Neutrophil (primary cell): Measurements from ENCODE around the gene SLITRK4.

ENCODE experiments used
- H3K27ac ChIP-seq: fragments of 200-600 bp; sonication (generic); 2 replicates; pipeline ENCODE4 v1.5.1; 2016; ENCODE audit warnings: mild to moderate bottlenecking, moderate library complexity
- H3K27me3 ChIP-seq: fragments of 200-600 bp; sonication (generic); 2 replicates; pipeline ENCODE4 v1.6.0; 2016; ENCODE audit warnings: mild to moderate bottlenecking
- H3K36me3 ChIP-seq: fragments of 200-600 bp; sonication (generic); 2 replicates; pipeline ENCODE4 v1.5.1; 2017
- H3K4me1 ChIP-seq, 2 experiments: fragments of 200-600 bp in 1 of 2; sonication (generic) in 1 of 2; 1 replicate in 1 of 2; 2 replicates in 1 of 2; pipeline versions ENCODE4 v1.5.1 to v1.6.1; 2013 to 2016; ENCODE audit warnings: low read depth in 1 of 2, low read length in 1 of 2, mild to moderate bottlenecking in 1 of 2, moderate library complexity in 1 of 2; ENCODE audit not compliant: control insufficient read depth in 1 of 2, insufficient read depth in 1 of 2
- H3K4me3 ChIP-seq, 2 experiments: fragments of 200-600 bp in 1 of 2; sonication (generic) in 1 of 2; 1 replicate in 1 of 2; 2 replicates in 1 of 2; pipeline ENCODE4 v1.5.1; 2013 to 2016; ENCODE audit warnings: low read depth in 1 of 2, low read length in 1 of 2, mild to moderate bottlenecking in 1 of 2, moderate library complexity in 1 of 2
- H3K9me3 ChIP-seq: fragments of 200-600 bp; sonication (generic); 2 replicates; pipeline ENCODE4 v1.5.1; 2016
- TF ChIP-seq, protein P1 (sequence below): fragments of 200-600 bp; sonication (generic); IDR thresholded peaks from 2 replicates; pipeline ENCODE4 v1.5.1; 2016; ENCODE audit warnings: antibody characterized with exemption

SLITRK4 gene, protein sequence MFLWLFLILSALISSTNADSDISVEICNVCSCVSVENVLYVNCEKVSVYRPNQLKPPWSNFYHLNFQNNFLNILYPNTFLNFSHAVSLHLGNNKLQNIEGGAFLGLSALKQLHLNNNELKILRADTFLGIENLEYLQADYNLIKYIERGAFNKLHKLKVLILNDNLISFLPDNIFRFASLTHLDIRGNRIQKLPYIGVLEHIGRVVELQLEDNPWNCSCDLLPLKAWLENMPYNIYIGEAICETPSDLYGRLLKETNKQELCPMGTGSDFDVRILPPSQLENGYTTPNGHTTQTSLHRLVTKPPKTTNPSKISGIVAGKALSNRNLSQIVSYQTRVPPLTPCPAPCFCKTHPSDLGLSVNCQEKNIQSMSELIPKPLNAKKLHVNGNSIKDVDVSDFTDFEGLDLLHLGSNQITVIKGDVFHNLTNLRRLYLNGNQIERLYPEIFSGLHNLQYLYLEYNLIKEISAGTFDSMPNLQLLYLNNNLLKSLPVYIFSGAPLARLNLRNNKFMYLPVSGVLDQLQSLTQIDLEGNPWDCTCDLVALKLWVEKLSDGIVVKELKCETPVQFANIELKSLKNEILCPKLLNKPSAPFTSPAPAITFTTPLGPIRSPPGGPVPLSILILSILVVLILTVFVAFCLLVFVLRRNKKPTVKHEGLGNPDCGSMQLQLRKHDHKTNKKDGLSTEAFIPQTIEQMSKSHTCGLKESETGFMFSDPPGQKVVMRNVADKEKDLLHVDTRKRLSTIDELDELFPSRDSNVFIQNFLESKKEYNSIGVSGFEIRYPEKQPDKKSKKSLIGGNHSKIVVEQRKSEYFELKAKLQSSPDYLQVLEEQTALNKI

DNA sequence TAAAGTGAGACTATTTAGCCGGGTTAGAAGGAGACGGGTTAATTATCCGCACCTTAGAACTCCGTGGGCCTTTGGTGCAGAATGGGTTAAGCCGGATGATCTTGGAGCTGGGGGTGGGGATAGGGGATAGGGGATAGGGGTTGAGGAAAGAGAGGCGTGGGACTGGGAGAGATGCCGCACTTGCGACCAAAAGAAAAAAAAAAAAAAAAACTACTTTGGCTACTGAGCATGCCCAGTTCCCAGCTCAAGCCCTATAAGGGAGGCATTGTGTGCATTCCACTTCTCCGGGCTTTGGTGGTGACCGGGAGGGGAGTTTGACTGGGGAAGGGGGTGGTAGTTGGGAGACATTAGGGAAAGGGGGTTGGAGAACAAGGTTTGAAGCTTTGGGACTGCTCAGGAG is at the start of gene SLITRK4:
TSS of gene SLITRK4 (minus strand) at position 187 of the 400 bp plus-strand sequence. CDS start 4,993 bp downstream, outside the sequence.
- TF ChIP-seq, protein P1, sequence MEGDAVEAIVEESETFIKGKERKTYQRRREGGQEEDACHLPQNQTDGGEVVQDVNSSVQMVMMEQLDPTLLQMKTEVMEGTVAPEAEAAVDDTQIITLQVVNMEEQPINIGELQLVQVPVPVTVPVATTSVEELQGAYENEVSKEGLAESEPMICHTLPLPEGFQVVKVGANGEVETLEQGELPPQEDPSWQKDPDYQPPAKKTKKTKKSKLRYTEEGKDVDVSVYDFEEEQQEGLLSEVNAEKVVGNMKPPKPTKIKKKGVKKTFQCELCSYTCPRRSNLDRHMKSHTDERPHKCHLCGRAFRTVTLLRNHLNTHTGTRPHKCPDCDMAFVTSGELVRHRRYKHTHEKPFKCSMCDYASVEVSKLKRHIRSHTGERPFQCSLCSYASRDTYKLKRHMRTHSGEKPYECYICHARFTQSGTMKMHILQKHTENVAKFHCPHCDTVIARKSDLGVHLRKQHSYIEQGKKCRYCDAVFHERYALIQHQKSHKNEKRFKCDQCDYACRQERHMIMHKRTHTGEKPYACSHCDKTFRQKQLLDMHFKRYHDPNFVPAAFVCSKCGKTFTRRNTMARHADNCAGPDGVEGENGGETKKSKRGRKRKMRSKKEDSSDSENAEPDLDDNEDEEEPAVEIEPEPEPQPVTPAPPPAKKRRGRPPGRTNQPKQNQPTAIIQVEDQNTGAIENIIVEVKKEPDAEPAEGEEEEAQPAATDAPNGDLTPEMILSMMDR, result no peak
- Histone ChIP-seq H3K27ac (no peak within 1 kb of the TSS), H3K27me3 (peaks cover 29% of the 10 kb centered on the region), H3K36me3 (no peaks in the 10 kb centered on the region), H3K9me3 (no peaks in the 10 kb centered on the region), H3K4me1 (peaks cover 10 to 17% of the 10 kb centered on the region in 2 experiments), H3K4me3 (peak within 1 kb of the TSS in 1 of 2 experiments; percentile 59)

DNA sequence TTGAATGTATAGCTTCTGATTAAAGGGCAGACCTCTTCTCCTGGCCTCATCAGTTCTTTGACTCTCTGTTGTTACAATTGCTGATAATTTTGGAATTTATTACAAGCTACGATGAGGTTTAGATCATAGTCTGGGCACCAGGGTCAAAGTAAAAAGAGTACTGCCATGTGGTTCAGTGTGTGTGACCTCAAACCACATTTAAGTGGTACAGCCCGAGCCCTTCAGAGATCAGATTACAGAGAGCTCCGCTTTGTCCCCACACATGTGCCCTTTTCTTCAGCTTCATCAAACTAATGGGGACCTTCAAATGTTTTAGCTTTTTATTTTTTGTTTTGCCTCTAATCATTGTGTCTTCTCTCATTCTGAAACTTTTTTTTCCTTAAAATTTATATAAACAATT is 47.6 kb upstream of the SLITRK4 start:
- Histone ChIP-seq H3K27me3 (no peaks in the 10 kb centered on the region), H3K27ac (no peak overlapping the region), H3K4me3 (no peak overlapping the region), H3K4me1 (no peaks in the 10 kb centered on the region), H3K9me3 (no peaks in the 10 kb centered on the region), H3K36me3 (no peaks in the 10 kb centered on the region)
- TF ChIP-seq, protein P1, result no peak

DNA sequence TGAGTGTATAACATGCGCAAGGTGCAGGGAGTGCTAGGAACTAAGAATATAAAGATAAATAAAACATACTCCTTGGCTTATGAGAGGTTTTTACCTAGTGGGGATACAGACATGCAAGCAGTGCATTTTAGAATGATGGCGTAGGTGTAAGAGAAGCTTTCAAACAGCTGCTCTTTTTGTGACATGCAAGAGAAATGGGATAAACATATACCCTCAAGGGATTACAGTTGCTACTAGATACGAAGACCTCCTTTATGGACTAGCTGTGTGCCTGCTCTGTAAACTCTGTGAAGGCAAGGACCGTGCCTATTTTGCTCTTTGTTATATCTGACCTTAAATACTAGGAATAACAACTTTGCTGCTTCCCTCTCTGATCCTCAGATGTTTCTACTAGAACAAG is 39.0 kb upstream of the SLITRK4 start:
- Histone ChIP-seq H3K9me3 (no peaks in the 10 kb centered on the region), H3K27ac (no peak overlapping the region), H3K4me1 (no peaks in the 10 kb centered on the region), H3K36me3 (no peaks in the 10 kb centered on the region), H3K4me3 (no peak overlapping the region), H3K27me3 (no peaks in the 10 kb centered on the region)
- TF ChIP-seq, protein P1, result no peak

DNA sequence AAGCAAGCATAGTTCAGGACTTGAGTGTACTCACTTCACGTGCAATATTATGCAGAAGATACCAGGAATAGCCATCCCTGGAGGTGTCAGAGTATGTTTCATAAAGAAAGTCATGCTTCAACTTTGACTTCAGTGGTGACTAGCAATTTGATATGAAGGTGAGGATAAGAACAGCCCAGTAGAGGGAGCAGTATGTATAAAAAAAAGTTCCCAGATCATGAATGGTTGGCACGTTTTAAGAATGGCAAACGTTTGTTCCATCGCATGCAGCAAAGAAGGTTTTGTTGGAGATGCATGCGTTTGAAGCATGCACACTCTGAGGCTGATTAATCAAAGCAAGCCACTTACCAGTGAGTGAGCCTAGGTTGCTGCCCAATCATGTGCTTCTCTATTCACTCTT is 33.5 kb upstream of the SLITRK4 start:
- Histone ChIP-seq H3K4me3 (no peak overlapping the region), H3K36me3 (no peaks in the 10 kb centered on the region), H3K9me3 (no peaks in the 10 kb centered on the region), H3K27me3 (no peaks in the 10 kb centered on the region), H3K4me1 (no peaks in the 10 kb centered on the region), H3K27ac (no peak overlapping the region)
- TF ChIP-seq, protein P1, result no peak

DNA sequence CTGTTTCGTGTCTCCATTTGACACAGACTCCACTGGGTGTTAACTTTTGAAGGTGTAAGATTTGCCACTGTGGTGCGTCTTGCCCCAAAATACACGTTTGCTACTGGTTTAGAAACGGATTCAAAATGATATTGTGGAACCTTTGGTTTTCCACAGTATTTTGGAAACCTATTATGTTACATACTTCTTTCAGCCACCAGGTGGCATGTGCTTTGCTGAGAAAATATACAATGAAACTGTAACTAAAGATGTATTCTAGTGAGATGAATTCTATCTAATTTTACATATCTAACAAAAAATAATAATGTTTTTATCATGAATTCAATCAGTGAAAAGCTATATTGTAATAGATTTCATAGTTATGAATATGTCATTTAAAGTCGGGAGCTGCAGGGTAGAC is 28.4 kb upstream of the SLITRK4 start:
- TF ChIP-seq, protein P1, result no peak
- Histone ChIP-seq H3K36me3 (no peaks in the 10 kb centered on the region), H3K4me1 (no peaks in the 10 kb centered on the region), H3K4me3 (no peak overlapping the region), H3K27me3 (no peaks in the 10 kb centered on the region), H3K27ac (no peak overlapping the region), H3K9me3 (no peaks in the 10 kb centered on the region)
